HG02970 (cell line): ENCODE measurements around the gene SUCLG2.
A peak's percentile ranks its signal among the peaks of the same experiment; 100 is the strongest.

Experiments
- ATAC-seq: cut with Tn5 transposase; IDR thresholded peaks from one replicate; pipeline ENCODE4 v1.9.1; 2021; ENCODE audit warnings: mild to moderate bottlenecking, moderate library complexity, moderate number of reproducible peaks; ENCODE audit not compliant: unreplicated experiment, low FRiP score

Gene SUCLG2, protein sequence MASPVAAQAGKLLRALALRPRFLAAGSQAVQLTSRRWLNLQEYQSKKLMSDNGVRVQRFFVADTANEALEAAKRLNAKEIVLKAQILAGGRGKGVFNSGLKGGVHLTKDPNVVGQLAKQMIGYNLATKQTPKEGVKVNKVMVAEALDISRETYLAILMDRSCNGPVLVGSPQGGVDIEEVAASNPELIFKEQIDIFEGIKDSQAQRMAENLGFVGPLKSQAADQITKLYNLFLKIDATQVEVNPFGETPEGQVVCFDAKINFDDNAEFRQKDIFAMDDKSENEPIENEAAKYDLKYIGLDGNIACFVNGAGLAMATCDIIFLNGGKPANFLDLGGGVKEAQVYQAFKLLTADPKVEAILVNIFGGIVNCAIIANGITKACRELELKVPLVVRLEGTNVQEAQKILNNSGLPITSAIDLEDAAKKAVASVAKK

GRCh38 chr3:67654099-67654843 lies at the start of gene SUCLG2:
Gene SUCLG2, minus strand, starts transcription at chr3:67654612. Its CDS starts 26 bp downstream, at chr3:67654586.
- peak; percentile 61 for ATAC-seq

DNA sequence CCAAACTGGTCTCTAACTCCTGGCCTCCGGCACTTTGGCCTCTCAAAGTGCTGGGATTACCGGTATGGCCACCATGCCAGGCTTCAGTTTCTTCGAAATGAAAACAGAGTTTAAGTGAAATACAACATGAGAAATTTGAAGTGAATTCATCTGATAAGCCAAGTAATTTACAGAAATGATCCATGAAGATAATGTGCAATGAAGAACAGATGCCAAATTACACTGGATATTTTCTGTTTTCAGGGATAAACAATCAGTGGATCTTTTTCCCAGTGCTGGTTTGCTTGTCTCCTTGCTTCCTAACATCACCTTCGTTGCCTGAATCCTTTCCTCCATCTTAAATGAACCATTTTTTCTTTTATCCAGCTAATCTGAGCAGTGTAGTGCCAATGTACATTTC lies 46.2 kb upstream of the SUCLG2 start:
- no peak for ATAC-seq

DNA sequence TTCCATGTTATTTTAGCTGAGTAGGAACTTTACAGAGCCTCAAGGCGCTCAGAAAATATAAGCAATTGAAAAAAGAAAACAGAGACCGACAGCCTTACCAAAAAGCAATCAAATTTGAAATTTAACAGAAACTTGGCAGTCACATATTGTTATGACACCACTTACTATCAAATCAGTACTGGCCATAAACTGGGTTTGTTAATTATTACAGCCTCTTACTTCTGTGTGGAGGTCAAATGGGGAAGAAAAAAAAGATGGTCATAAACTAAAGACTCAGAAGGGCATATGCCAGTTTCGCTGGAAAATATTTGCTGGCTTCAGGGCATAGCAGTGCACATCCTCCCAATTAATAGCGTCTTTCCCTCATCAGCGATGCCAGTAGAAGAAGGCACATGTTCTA lies 45.5 kb upstream of the SUCLG2 start:
- no peak for ATAC-seq

DNA sequence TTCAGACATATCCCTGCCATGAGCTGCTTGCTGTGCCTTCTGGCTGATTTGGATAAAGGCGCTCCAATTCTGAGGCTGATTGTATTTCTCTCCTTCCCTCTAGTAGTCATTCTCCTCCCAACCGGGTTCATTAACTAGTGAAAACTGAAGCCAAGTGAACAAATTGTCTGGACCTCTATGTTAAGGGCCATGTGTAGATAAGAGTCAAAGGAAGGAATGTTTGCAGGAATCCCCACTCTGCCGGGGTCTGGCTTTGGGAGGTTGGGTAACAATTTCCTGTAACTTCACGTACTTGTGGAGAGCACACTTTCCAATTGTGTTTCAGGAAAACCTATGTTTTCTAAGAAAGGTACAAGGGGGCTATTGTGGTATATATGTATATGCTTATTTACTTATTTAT lies 38.2 kb upstream of the SUCLG2 start:
- ATAC-seq = no peak

DNA sequence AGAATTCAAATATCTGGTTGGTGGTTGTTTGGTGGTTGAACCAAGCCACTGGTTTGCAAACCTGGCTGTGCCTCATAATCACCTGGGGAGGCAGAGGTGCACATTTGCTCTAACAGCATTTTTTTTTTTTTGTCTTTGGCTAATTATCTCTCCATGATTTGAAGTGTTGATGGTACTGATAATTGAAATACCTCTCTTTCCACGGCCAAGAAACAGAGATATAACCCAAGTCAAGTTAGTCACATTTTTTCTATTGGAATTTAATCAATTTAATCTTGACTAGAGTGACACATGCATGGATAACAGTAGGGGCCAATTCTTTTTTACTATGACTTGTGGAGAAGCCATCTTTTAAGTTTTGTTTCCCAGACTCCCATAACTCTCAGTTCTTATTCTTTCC lies 37.5 kb upstream of the SUCLG2 start:
- ATAC-seq = no peak

GRCh38 chr3:67691207-67691606 lies 36.8 kb upstream of the SUCLG2 start:
- ATAC-seq = no peak

DNA sequence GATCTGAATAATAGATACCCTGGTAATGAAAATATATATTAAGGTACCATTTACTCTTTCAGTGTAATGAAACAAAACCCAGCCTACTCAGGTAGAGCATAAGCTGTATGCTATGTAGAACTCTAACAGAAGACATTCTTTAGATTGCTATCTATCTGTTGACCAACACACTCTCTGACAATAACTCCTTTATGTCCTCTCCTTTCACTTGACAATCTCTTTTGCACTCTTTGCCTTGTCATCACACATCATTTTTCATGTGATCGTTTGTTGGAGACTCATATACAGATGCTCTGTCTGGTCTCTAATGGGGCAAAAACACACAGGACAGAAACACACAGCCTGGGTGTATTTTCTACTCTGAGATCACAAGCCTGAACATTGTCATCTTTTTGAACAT lies 35.4 kb upstream of the SUCLG2 start:
- no peak for ATAC-seq

- no peak for ATAC-seq
Measured at GRCh38 chr3:67688231-67688630, 33.8 kb upstream of the SUCLG2 start.

DNA sequence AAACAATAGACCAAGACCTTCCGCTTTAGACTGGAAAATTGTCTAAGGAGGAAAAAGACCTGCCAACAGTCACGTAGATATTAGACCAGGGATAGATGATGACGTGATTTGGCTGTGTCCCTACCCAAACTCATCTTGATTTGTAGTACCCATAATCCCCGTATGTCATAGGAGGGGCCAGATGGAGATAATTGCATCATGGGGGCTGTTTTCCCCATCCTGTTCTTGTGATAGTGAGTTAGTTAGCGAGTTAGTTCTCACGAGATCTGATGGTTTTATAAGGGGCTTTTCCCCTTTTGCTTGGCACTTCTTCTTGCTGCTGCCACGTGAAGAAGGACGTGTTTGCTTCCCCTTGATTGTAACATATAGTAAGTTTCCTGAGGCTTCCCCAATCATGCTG lies 31.7 kb upstream of the SUCLG2 start:
- ATAC-seq = no peak

DNA sequence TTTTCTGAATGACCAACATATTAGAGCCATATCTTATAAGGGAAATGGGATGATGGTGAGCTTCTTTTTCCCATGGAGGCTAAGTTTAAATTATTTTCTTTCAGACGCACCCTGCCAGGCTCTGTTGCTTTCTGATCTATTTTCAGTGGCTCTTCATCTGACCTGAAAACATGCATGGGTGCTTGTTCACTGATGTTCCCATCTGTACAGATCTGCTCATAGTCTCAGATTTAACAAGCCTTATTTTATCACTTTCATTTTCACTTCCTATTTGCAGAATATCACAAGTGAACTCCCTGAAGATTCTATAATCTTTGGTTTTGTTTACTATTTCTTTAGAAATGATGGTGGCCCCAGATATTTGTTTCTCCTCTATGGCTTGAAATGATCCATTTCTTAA lies 31.1 kb upstream of the SUCLG2 start:
- ATAC-seq = peak; percentile 91

- no peak for ATAC-seq
Measured at GRCh38 chr3:67684211-67684610, 29.8 kb upstream of the SUCLG2 start.

- ATAC-seq = no peak
Measured at GRCh38 chr3:67683522-67683921, 29.1 kb upstream of the SUCLG2 start.

DNA sequence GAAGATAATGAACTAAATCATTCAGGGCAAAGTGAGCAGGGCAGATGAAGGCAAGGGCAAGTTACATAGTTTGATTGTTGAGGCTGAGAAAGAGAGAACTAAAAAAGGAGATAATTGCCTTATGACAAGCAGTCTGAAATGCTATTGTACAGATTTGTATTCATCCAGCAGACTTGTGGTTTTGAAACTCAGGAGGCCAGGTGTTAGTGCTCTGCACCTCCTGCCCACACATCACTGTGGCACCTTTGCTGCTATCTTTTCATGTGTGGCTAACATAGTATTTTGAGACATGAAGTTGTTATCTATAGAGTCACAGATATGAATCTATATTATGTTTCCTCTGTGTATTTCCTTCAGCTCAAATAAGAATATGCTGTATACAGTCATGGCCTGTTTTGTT lies 24.3 kb upstream of the SUCLG2 start:
- ATAC-seq = no peak

DNA sequence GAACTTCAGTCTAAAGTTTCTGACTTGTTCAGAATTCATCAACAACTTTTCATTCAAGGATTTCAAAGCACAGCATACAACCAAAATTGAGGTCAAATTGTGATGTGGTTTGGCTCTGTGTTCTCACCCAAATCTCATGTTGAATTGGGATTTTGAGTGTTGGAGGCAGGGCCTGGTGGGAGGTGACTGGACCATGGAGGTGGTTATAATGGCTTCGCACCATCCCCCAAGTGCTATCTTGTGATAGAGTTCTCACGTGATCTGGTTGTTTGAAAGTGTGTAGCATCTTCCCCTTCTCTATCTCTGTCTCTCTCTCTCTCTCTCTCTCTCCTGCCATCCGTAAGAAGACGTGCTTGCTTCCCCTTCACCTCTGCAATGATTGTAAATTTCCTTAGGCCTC lies 19.6 kb upstream of the SUCLG2 start:
- ATAC-seq = no peak

- ATAC-seq = no peak
Measured at GRCh38 chr3:67662733-67663132, 8.3 kb upstream of the SUCLG2 start.

DNA sequence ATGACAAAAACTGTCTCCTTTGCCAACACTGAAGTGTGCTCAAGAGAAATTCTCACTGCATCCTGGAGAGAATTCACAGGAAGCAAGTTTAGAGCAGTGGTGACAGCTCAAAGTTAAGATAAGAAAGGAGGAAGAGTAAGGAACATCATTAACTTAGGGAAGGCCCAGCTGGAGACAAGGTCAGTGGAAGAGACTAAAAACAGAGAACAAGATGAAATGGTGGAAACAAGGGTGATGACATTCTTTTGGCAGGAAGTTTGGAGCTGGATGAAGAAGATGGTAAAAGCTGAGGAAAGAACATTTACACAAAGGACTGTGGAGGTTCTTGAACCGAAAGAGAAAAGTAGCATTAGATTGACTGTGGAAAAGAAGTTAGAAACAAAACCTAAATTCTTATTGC lies 6.7 kb upstream of the SUCLG2 start:
- no peak for ATAC-seq

- no peak for ATAC-seq
Measured at GRCh38 chr3:67657192-67657591, 2.8 kb upstream of the SUCLG2 start.

DNA sequence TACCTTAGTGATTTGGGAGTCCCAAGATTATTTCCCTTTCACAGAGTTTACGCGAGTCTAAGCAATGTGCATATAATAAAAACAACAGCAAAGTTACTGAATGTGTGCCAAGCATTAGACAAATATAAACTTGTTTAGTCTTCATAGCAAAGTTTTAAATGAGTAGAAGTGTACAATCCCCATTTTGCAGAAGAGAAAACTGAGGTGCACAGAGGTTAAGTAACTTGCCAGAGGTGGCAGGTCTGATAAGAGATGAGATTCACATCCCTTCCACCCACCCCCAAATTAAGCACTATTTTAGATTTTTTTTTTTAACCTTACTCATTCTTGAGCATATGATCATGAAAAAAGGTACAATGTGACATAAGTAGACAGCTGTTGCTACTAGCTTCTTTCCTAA lies 2.2 kb upstream of the SUCLG2 start:
- no peak for ATAC-seq

DNA sequence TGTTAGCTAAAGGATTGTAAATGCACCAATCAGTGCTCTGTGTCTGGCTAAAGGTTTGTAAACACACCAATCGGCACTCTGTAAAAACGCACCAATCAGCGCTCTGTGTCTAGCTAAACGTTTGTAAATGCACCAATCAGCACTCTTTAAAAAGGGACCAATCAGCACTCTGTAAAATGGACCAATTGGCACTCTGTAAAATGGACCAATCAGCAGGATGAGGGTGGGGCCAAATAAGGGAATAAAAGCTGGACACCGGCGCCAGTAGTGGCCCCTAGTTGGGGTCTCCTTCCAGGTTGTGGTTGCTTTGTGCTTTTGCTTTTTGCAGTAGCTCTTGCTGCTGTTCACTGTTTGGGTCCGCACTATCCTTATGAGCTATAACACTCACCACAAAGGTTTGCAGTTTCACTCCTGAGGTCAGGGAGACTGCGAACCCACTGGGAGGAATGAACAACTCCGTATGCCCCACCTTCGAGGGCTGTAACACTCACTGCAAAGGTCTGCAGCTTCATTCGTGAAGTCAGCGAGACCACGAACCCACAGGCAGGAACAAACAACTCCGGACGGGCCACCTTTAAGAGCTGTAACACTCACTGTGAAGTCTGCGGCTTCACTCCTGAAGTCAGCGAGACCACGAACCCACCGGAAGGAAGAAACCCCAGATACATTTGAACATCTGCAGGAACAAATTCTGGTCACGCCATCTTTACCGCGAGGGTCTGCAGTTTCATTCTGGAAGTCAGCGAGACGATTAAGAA lies 1.1 kb upstream of the SUCLG2 start:
- ATAC-seq = peak; percentile 58

DNA sequence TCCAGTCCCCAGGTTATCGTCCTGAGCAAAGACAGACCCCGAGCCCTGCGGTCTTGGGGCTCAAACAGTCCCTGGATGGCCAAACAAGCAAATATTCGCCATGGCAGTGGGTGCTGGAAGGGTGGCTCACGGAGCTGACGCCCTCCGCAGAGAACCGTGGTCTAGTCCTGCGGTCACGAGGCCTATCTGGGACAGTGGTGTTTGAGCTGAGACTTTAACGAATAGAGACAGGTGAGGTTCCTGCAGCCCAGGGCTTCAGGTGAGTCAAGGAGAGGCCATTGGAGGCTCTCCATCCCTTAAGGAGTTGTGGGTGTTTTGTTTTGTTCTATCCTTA lies 399 bp upstream of the SUCLG2 start:
- no peak for ATAC-seq

GRCh38 chr3:67653425-67654098 lies 850 bp downstream of the SUCLG2 start:
- peak; percentile 11 for ATAC-seq
